Measurements from ENCODE around the gene ASTN2.

ASTN2 gene

GRCh38 chr9:117125531-117125930, 289.3 kb downstream of the ASTN2 start:
- in situ Hi-C loops (cut with MboI; ENCODE audit: low sequenced_read_pairs), result no loop called here

GRCh38 chr9:117123729-117124128, 291.1 kb downstream of the ASTN2 start:
- in situ Hi-C loops (cut with MboI; ENCODE audit: low sequenced_read_pairs), result no loop called here

- in situ Hi-C loops (cut with MboI; ENCODE audit: low sequenced_read_pairs), result no loop called here
Observed at GRCh38 chr9:117122953-117123352, 291.9 kb downstream of the ASTN2 start.

GRCh38 chr9:117122102-117122501, 292.8 kb downstream of the ASTN2 start:
- in situ Hi-C loops (cut with MboI; ENCODE audit: low sequenced_read_pairs), result no loop called here

GRCh38 chr9:117121316-117121715, 293.5 kb downstream of the ASTN2 start:
- in situ Hi-C loops (cut with MboI; ENCODE audit: low sequenced_read_pairs), result no loop called here

- in situ Hi-C loops (cut with MboI; ENCODE audit: low sequenced_read_pairs), result no loop called here
Observed at GRCh38 chr9:117120061-117120460, 294.8 kb downstream of the ASTN2 start.

GRCh38 chr9:117116084-117116483, 298.8 kb downstream of the ASTN2 start:
- in situ Hi-C loops (cut with MboI; ENCODE audit: low sequenced_read_pairs), result no loop called here

- in situ Hi-C loops (cut with MboI; ENCODE audit: low sequenced_read_pairs), result no loop called here
Observed at GRCh38 chr9:117114768-117115167, 300.1 kb downstream of the ASTN2 start.

GRCh38 chr9:117104716-117105495, 310.0 kb downstream of the ASTN2 start:
- in situ Hi-C loops (cut with MboI; ENCODE audit: low sequenced_read_pairs), result no loop called here

GRCh38 chr9:117104206-117104605, 310.7 kb downstream of the ASTN2 start:
- in situ Hi-C loops (cut with MboI; ENCODE audit: low sequenced_read_pairs), result no loop called here

GRCh38 chr9:117103438-117104110, 311.3 kb downstream of the ASTN2 start:
- in situ Hi-C loops (cut with MboI; ENCODE audit: low sequenced_read_pairs), result no loop called here

- in situ Hi-C loops (cut with MboI; ENCODE audit: low sequenced_read_pairs), result no loop called here
Observed at GRCh38 chr9:117101008-117101407, 313.8 kb downstream of the ASTN2 start.

GRCh38 chr9:117098331-117098730, 316.5 kb downstream of the ASTN2 start:
- in situ Hi-C loops (cut with MboI; ENCODE audit: low sequenced_read_pairs), result no loop called here

GRCh38 chr9:117097761-117098160, 317.1 kb downstream of the ASTN2 start:
- in situ Hi-C loops (cut with MboI; ENCODE audit: low sequenced_read_pairs), result no loop called here

GRCh38 chr9:117096138-117096537, 318.7 kb downstream of the ASTN2 start:
- in situ Hi-C loops (cut with MboI; ENCODE audit: low sequenced_read_pairs), result no loop called here

- in situ Hi-C loops (cut with MboI; ENCODE audit: low sequenced_read_pairs), result no loop called here
Observed at GRCh38 chr9:117095081-117095480, 319.8 kb downstream of the ASTN2 start.

GRCh38 chr9:117093891-117094844, 320.7 kb downstream of the ASTN2 start:
- in situ Hi-C loops (cut with MboI; ENCODE audit: low sequenced_read_pairs), result no loop called here

GRCh38 chr9:117092582-117092981, 322.3 kb downstream of the ASTN2 start:
- in situ Hi-C loops (cut with MboI; ENCODE audit: low sequenced_read_pairs), result no loop called here

- in situ Hi-C loops (cut with MboI; ENCODE audit: low sequenced_read_pairs), result no loop called here
Observed at GRCh38 chr9:117091529-117091928, 323.3 kb downstream of the ASTN2 start.

- in situ Hi-C loops (cut with MboI; ENCODE audit: low sequenced_read_pairs), result no loop called here
Observed at GRCh38 chr9:117088786-117089185, 326.1 kb downstream of the ASTN2 start.

- in situ Hi-C loops (cut with MboI; ENCODE audit: low sequenced_read_pairs), result no loop called here
Observed at GRCh38 chr9:117088140-117088539, 326.7 kb downstream of the ASTN2 start.

Measured in HL-60/S4 (cell line).